Endothelial cell of umbilical vein (primary cell): ENCODE data around the gene TTC27. TPM values are rescaled to one million over a fixed set of nuclear protein-coding genes. Genes with fewer than 3 reads are reported as not detected.
A peak's percentile ranks its signal among the peaks of the same experiment; 100 is the strongest.

Experiments
- BruUV-seq: library from RNA; stranded (reverse); fragments of 400-500 nt; replicated peaks from 2 replicates; lab custom pipeline; 2021; lab: Mats Ljungman, UMichigan
- CTCF ChIA-PET: fragments of 300-600, 350-600 bp; sonication (Branson Sonifier 250); formaldehyde crosslinking; loops from one replicate; lab custom pipeline; 2021; ENCODE audit warnings: antibody characterized with exemption, inconsistent platforms; lab: Charles Lee
- POLR2A ChIA-PET: fragments of 300-600, 350-600 bp; sonication (Branson Sonifier 250); formaldehyde crosslinking; loops from one replicate; lab custom pipeline; 2021; ENCODE audit warnings: antibody characterized with exemption, inconsistent platforms; lab: Charles Lee
- DNase-seq: peaks from one replicate; pipeline ENCODE4 v3.0.0-alpha.2; 2011; ENCODE audit warnings: low read depth, low spot score
- FAIRE-seq: peaks from 2 replicates; lab custom pipeline; 2011; peaks lifted over from hg19 to GRCh38; lab: Jason Lieb, UNC
- H2AFZ ChIP-seq: 2 replicates; pipeline ENCODE4 v1.6.0; 2012; ENCODE audit warnings: low read depth, low read length, control low read depth, inconsistent platforms
- H3K27ac ChIP-seq: 2 replicates; pipeline ENCODE4 v1.5.1; 2011; ENCODE audit warnings: low read depth, mild to moderate bottlenecking, control low read depth, low read length, moderate library complexity; ENCODE audit not compliant: insufficient read depth
- H3K27me3 ChIP-seq, 2 experiments: 2 replicates each; pipeline versions ENCODE4 v1.6.0 to v1.6.1; 2011; ENCODE audit warnings: low read length in 2 of 2, mixed read lengths in 1 of 2; ENCODE audit not compliant: control insufficient read depth in 2 of 2, insufficient read depth in 2 of 2
- H3K36me3 ChIP-seq, 2 experiments: 2 replicates in 1 of 2; 3 replicates in 1 of 2; pipeline ENCODE4 v1.5.1; 2011; ENCODE audit warnings: low read length in 2 of 2, mild to moderate bottlenecking in 1 of 2, moderate library complexity in 1 of 2; ENCODE audit not compliant: control insufficient read depth in 2 of 2, insufficient read depth in 2 of 2; ENCODE audit errors: extremely low read depth in 1 of 2
- H3K4me1 ChIP-seq: 3 replicates; pipeline ENCODE4 v1.5.1; 2011; ENCODE audit warnings: mild to moderate bottlenecking, low read length; ENCODE audit not compliant: control insufficient read depth, insufficient read depth; ENCODE audit errors: extremely low read depth
- H3K4me2 ChIP-seq: 2 replicates; pipeline ENCODE4 v1.6.1; 2011; ENCODE audit warnings: low read length, control low read depth, mixed read lengths; ENCODE audit not compliant: insufficient read depth
- H3K4me3 ChIP-seq, 3 experiments: fragments of 200-600 bp in 1 of 3; sonication (generic), shearing (Covaris generic) in 1 of 3; replicated peaks in 1 of 3; 2 replicates each; pipeline ENCODE4 v1.5.1; 2011 to 2016; ENCODE audit warnings: control low read depth in 3 of 3, low read length in 3 of 3, mild to moderate bottlenecking in 2 of 3, inconsistent platforms in 1 of 3, low read depth in 1 of 3, moderate library complexity in 1 of 3; ENCODE audit not compliant: insufficient read depth in 1 of 3
- H3K79me2 ChIP-seq: 2 replicates; pipeline ENCODE4 v1.6.0; 2012; ENCODE audit warnings: low read length, inconsistent platforms; ENCODE audit not compliant: control insufficient read depth, insufficient read depth
- H3K9ac ChIP-seq: replicated peaks from 2 replicates; pipeline ENCODE3; 2011; ENCODE audit warnings: low read length, control low read depth; ENCODE audit not compliant: insufficient read depth; ENCODE audit errors: extremely low read depth
- H3K9me1 ChIP-seq: replicated peaks from 3 replicates; pipeline ENCODE4 v1.6.0; 2011; ENCODE audit warnings: mild to moderate bottlenecking, low read length; ENCODE audit not compliant: control insufficient read depth, insufficient read depth; ENCODE audit errors: extremely low read depth
- H3K9me3 ChIP-seq: replicated peaks from 2 replicates; pipeline ENCODE4 v1.5.1; 2012; ENCODE audit warnings: low read length, inconsistent platforms; ENCODE audit not compliant: control insufficient read depth, insufficient read depth
- H4K20me1 ChIP-seq: replicated peaks from 2 replicates; pipeline ENCODE3; 2011; ENCODE audit warnings: mild to moderate bottlenecking, low read length; ENCODE audit not compliant: control insufficient read depth, insufficient read depth; ENCODE audit errors: extremely low read depth
- CTCF ChIP-seq, 2 donors: IDR thresholded peaks; 1 replicate in 1 of 2; 2 replicates in 1 of 2; pipeline ENCODE4 v1.5.1; 2011; ENCODE audit warnings: low read length in 2 of 2, mild to moderate bottlenecking in 2 of 2, moderate library complexity in 2 of 2, control low read depth in 1 of 2, inconsistent platforms in 1 of 2, low read depth in 1 of 2; ENCODE audit not compliant: insufficient read depth in 1 of 2; ENCODE audit errors: extremely low read depth in 1 of 2
- EZH2 ChIP-seq: IDR thresholded peaks from 2 replicates; pipeline ENCODE4 v1.6.1; 2012; ENCODE audit warnings: borderline replicate concordance, low read depth, mild to moderate bottlenecking, moderate library complexity, low read length, inconsistent platforms; ENCODE audit not compliant: severe bottlenecking
- FOS ChIP-seq: IDR thresholded peaks from 2 replicates; pipeline ENCODE4 v1.6.1; 2011; ENCODE audit warnings: mild to moderate bottlenecking, low read length, moderate library complexity, borderline replicate concordance; ENCODE audit not compliant: insufficient read depth
- GATA2 ChIP-seq: IDR thresholded peaks from 2 replicates; pipeline ENCODE4 v1.7.0; 2011; ENCODE audit warnings: low read depth, mild to moderate bottlenecking, moderate library complexity, mixed read lengths, low read length; ENCODE audit not compliant: insufficient read length, insufficient read depth
- JUN ChIP-seq: IDR thresholded peaks from 2 replicates; pipeline ENCODE4 v1.6.1; 2011; ENCODE audit warnings: borderline replicate concordance, low read depth; ENCODE audit not compliant: insufficient read length, insufficient read depth
- MAX ChIP-seq: IDR thresholded peaks from 2 replicates; pipeline ENCODE4 v1.6.1; 2011; ENCODE audit not compliant: insufficient read depth, insufficient read length
- MYC ChIP-seq: IDR thresholded peaks from one replicate; pipeline ENCODE4 v1.6.1; 2011; ENCODE audit warnings: mild to moderate bottlenecking, low read depth, low read length
- POLR2A ChIP-seq: IDR thresholded peaks from 2 replicates; pipeline ENCODE4 v1.6.1; 2012; ENCODE audit warnings: low read depth, mild to moderate bottlenecking, control low read depth, low read length
- POLR2AphosphoS5 ChIP-seq: IDR thresholded peaks from 2 replicates; pipeline ENCODE4 v1.6.1; 2012; ENCODE audit warnings: low read depth, mild to moderate bottlenecking, control low read depth, low read length, moderate library complexity; ENCODE audit not compliant: insufficient read depth
- dilution Hi-C: fragments of 300-500 bp; cut with MboI; formaldehyde crosslinking; loops from one replicate; pipeline ENCODE4 v1.15.0; 2019; ENCODE audit warnings: low sequenced_read_pairs; ENCODE audit not compliant: extremely low pct_ligation_motif_present
- intact Hi-C: fragments of 100-400 bp; cut with micrococcal nuclease; formaldehyde crosslinking; loops from one replicate; pipeline ENCODE4 v1.10.0; 2022
- polyA plus RNA-seq, 4 experiments: library from polyadenylated mRNA; depleted of rRNA in 3 of 4; stranded (reverse) in 3 of 4; unstranded in 1 of 4; fragments of >200 nt; gene quantifications; 2 replicates each; pipeline versions ENCODE4 v1.2.1 to v1.2.3, GENCODE V29; 2011 to 2012; ENCODE audit warnings: missing spikeins in 1 of 4
- total RNA-seq: library from RNA; stranded (reverse); gene quantifications from 2 replicates; pipeline ENCODE4 v1.2.3, GENCODE V29; 2021

The TTC27 gene
- total and polyA plus RNA-seq, 2 donors (not counting 3 experiments of a cell fraction or from before 2014, with no cell fraction given) = 16.3 to 20.1 TPM

- intact Hi-C loops = no loop called here
- POLR2A ChIA-PET = interaction anchor here (0.6 kb wide), 1 partner anchor 118 kb away, joined by 3 read pairs; no protein-coding TSS in a partner anchor
Measured at GRCh38 chr2:32788114-32788513, 160.3 kb downstream of the TTC27 start.

More at GRCh38 chr2:32788114-32788513, 160.3 kb downstream of the TTC27 start:
- TF ChIP-seq GATA2 (no peak), JUN (no peak), POLR2A (no peak), POLR2AphosphoS5 (no peak), CTCF (IDR thresholded peaks at IDR 0.05; ENCODE audit: extremely low read depth in 1 of 2, insufficient read depth in 1 of 2, low read depth in 1 of 2, low read length in 2 of 2) (no peak), EZH2 (no peak), MYC (no peak), FOS (no peak), MAX (no peak)
- dilution Hi-C loops = no loop called here
- no peak overlapping the region for H3K27ac ChIP-seq
- DNase-seq = peak; percentile 32
- no peaks in the 10 kb centered on the region for H3K27me3 ChIP-seq
- CTCF ChIA-PET = interaction anchor here (1.3 kb wide), 1 partner anchor 17 kb away, joined by 4 read pairs; no protein-coding TSS in a partner anchor
- H3K4me1 ChIP-seq = peaks cover 16% of the 10 kb centered on the region
- no peak overlapping the region for H3K4me2 ChIP-seq
- H2AFZ ChIP-seq = no peak overlapping the region
- no peaks in the 10 kb centered on the region for H3K9me3 ChIP-seq
- H3K36me3 ChIP-seq = no peaks in the 10 kb centered on the region
- no peaks in the 10 kb centered on the region for H3K79me2 ChIP-seq
- no peak overlapping the region for H3K9ac ChIP-seq
- peaks cover 2% of the 10 kb centered on the region for H4K20me1 ChIP-seq
- no TSS peak for BruUV-seq
- no peak for FAIRE-seq
- H3K4me3 ChIP-seq = no peak overlapping the region
- no peaks in the 10 kb centered on the region for H3K9me1 ChIP-seq
